COLO668 (cell line): ENCODE results near the gene PFDN6.
"Not testable (repeated sequence)": the region's sequence is repeated elsewhere in the genome, so short reads cannot be mapped to it uniquely, and the experiment has no call there.

Source experiments
- DNase-seq: peaks from one replicate; lab custom pipeline; 2025; ENCODE audit not compliant: unreplicated experiment; lab: John Stamatoyannopoulos, UW

Gene PFDN6

GRCh38 chr6:33288921-33289783 lies at the start of gene PFDN6, which contains the start of gene WDR46:
Gene PFDN6, plus strand, starts transcription at chr6:33289601. Its CDS starts 256 bp downstream, at chr6:33289857.
Gene WDR46, minus strand, starts transcription at chr6:33289239. Its CDS starts 69 bp downstream, at chr6:33289170.
- DNase-seq: peak; percentile 60

- no peak for DNase-seq
Observed at GRCh38 chr6:33241968-33242367, 47.4 kb upstream of the PFDN6 start.

GRCh38 chr6:33243476-33243875 lies 45.9 kb upstream of the PFDN6 start:
- DNase-seq: no peak

GRCh38 chr6:33247977-33248642 lies 41.3 kb upstream of the PFDN6 start:
- DNase-seq: peak; percentile 78

GRCh38 chr6:33248643-33248931 lies 40.8 kb upstream of the PFDN6 start:
- no peak for DNase-seq

- peak; percentile 91 for DNase-seq
Observed at GRCh38 chr6:33248932-33249731, 40.3 kb upstream of the PFDN6 start.

- DNase-seq: no peak
Observed at GRCh38 chr6:33249732-33250630, 39.4 kb upstream of the PFDN6 start.

GRCh38 chr6:33250731-33251130 lies 38.7 kb upstream of the PFDN6 start:
- no peak for DNase-seq

GRCh38 chr6:33251395-33252012 lies 37.9 kb upstream of the PFDN6 start:
- DNase-seq: no peak

GRCh38 chr6:33252759-33253158 lies 36.6 kb upstream of the PFDN6 start:
- DNase-seq: no peak

GRCh38 chr6:33254591-33254990 lies 34.8 kb upstream of the PFDN6 start:
- no peak for DNase-seq

GRCh38 chr6:33259032-33259431 lies 30.4 kb upstream of the PFDN6 start:
- DNase-seq: no peak

- DNase-seq: not testable (repeated sequence)
Observed at GRCh38 chr6:33262490-33262889, 26.9 kb upstream of the PFDN6 start.

- no peak for DNase-seq
Observed at GRCh38 chr6:33264015-33264414, 25.4 kb upstream of the PFDN6 start.

GRCh38 chr6:33271117-33271467 lies 18.3 kb upstream of the PFDN6 start:
- peak; percentile 25 for DNase-seq

GRCh38 chr6:33271468-33272274 lies 17.7 kb upstream of the PFDN6 start, which contains the start of the genes RPS18 and VPS52:
Gene RPS18, plus strand, starts transcription at chr6:33272075. Its CDS starts 45 bp downstream, at chr6:33272120.
Gene VPS52, minus strand, starts transcription at chr6:33271876. Its CDS starts 201 bp downstream, at chr6:33271675.
- DNase-seq: peak; percentile 87

GRCh38 chr6:33272275-33273128 lies 16.9 kb upstream of the PFDN6 start:
- no peak for DNase-seq
